GM12872 (cell line): ENCODE data around the gene RYR2.

Source experiments
- TF ChIP-seq, protein P1 (sequence below): IDR thresholded peaks from 3 replicates; pipeline ENCODE4 v1.5.1; 2011; ENCODE audit warnings: low read depth, mild to moderate bottlenecking, low read length, moderate library complexity; ENCODE audit not compliant: insufficient read depth

Gene RYR2

DNA sequence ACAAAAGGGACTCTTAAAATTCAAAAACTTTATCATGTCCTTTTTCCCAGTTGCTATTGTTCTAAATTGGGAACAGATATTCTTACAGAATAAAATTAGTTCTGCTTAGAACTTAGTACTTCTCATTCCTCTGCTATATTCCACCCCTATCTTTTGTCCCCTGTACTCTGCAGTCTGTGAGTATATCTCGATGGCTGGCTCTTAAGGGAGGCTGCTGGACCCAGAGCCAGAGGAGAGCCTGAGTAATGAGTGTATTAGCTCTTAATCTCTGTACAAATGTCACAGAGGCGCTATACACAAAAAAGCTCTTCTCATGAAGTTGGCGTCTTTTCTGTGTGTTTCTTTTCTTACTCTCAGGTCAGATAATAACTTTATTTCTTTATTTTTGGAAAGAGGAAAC, 425.3 kb downstream of the RYR2 start:
- TF ChIP-seq, protein P1, sequence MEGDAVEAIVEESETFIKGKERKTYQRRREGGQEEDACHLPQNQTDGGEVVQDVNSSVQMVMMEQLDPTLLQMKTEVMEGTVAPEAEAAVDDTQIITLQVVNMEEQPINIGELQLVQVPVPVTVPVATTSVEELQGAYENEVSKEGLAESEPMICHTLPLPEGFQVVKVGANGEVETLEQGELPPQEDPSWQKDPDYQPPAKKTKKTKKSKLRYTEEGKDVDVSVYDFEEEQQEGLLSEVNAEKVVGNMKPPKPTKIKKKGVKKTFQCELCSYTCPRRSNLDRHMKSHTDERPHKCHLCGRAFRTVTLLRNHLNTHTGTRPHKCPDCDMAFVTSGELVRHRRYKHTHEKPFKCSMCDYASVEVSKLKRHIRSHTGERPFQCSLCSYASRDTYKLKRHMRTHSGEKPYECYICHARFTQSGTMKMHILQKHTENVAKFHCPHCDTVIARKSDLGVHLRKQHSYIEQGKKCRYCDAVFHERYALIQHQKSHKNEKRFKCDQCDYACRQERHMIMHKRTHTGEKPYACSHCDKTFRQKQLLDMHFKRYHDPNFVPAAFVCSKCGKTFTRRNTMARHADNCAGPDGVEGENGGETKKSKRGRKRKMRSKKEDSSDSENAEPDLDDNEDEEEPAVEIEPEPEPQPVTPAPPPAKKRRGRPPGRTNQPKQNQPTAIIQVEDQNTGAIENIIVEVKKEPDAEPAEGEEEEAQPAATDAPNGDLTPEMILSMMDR, result no peak

DNA sequence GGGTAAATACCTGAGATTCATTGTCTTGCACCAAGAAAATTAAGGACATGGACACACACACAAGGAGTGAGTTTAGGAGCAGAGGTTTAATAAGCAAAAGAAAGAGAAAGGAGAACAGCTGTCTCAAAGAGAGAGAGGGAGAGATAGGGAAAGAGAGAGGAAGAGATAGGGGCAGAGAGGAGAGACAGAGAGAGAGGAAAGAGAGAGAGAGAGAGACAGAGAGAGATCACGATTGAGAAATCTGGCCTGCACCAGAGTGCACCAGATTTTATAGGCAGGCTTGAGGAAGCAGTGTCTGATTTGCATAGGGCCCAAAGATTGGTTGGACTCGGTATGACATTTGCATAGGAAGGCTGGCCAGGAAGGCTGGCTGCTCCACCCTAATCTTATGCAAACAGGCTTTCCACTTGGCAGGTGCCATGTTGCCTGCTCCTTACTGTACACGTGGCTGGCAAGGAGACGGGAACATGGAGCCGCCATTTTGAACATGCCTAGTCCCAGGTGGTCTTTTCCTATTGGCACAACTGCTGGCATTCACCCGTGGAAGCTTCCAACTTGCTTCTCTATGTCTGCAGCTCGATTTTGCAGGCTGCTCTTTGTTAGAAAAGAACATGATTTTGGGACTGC, 428.8 kb downstream of the RYR2 start:
- TF ChIP-seq, protein P1, result no peak

- TF ChIP-seq, protein P1, result no peak
Measured at GRCh38 chr1:237471377-237471776, 429.4 kb downstream of the RYR2 start.

- TF ChIP-seq, protein P1, result no peak
Measured at GRCh38 chr1:237471956-237472355, 430.0 kb downstream of the RYR2 start.

GRCh38 chr1:237473854-237474253, 431.9 kb downstream of the RYR2 start:
- TF ChIP-seq, protein P1, result no peak

- TF ChIP-seq, protein P1, result no peak
Measured at GRCh38 chr1:237478082-237478481, 436.1 kb downstream of the RYR2 start.

GRCh38 chr1:237478842-237479241, 436.9 kb downstream of the RYR2 start:
- TF ChIP-seq, protein P1, result no peak
